GM19395 (cell line): ENCODE measurements around the gene HLF.

ENCODE experiments used
- ATAC-seq: cut with Tn5 transposase; IDR thresholded peaks from one replicate; pipeline ENCODE4 v1.9.1; 2021; ENCODE audit warnings: mild to moderate bottlenecking, moderate library complexity; ENCODE audit not compliant: unreplicated experiment

HLF gene

GRCh38 chr17:55345132-55345531, 80.4 kb downstream of the HLF start:
- no peak for ATAC-seq

DNA sequence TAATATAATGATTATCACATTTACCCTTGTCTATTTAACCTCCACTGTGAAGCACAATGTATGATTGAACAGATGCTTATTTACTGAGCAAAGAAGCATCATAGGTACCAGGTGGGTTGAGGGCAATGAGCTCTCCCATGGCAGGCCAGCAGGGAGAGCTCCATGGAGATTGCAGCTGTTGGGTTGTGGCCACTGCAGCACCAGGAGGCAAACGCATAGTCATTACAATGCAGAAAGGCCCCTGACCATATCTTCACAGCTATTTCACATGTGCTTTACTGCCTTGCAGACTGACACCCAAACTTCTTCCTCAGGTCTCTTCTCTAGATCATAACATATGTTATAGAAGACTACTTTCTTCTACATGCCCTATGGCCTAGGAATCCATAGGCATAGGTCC, 81.9 kb downstream of the HLF start:
- ATAC-seq: no peak

- no peak for ATAC-seq
Observed at GRCh38 chr17:55347341-55347740, 82.6 kb downstream of the HLF start.

DNA sequence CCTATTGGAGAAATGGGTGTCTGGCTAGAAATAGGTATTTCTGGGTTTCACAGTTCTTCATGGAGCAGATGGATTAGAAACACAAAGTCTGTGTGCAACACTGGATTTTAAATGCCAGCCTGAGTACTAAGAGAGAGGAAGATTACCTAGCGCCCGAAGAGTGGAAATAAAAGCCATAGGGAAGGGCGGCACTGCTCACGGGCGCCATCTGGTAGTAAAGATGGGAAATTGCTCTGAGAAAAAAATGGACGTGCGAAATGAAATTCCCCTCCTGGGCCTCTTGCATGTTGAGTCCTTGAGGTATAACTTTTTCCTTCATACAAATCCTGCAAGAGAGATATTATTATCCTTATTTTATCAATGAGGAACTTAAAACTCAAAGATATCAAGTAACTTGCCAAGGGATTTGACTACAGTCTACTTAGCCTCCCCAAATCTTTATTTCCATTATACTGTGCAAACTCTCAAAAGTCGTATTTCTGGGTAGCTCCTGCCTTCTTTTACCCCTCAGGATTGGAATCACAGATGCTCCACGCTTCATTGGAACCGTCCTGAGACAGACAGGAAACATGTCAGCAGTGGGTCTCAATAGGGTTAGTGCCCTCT, 84.1 kb downstream of the HLF start:
- no peak for ATAC-seq

DNA sequence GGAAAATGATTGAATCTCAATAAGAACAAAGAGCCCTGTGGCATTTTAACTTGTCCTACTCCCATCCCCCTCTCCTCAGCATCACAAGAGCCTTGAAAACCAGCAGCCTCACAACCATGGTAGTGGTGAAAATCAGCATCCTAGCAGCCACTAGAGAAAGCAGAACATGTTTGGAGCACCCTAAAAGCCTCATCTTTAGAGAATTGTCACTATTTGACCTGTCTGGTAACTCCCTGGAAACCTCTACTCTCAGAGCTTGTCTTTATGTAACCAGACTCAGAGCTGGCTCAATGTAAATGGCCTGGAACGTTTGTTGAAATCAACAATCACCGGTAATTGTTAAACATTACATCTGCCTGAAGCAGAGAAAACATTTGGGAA, 86.1 kb downstream of the HLF start:
- ATAC-seq: no peak

DNA sequence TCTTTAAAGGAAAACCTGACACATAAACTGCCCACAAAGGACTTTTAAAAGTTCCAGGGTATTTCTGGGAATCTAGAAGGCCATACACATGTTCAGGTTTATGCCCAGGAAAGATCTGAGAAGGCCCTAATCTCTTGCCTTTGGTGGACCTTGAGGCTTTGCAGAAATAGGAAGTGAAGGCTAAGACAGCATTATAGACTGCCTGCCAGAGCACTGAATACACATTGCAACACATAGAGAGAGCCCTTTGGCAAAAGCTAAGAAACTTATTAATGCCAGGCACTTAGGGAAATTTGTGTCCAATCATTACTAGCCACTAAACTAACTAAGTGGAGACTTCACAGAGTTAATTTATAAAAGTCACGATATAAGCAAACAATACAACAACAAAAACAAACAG, 86.5 kb downstream of the HLF start:
- no peak for ATAC-seq

DNA sequence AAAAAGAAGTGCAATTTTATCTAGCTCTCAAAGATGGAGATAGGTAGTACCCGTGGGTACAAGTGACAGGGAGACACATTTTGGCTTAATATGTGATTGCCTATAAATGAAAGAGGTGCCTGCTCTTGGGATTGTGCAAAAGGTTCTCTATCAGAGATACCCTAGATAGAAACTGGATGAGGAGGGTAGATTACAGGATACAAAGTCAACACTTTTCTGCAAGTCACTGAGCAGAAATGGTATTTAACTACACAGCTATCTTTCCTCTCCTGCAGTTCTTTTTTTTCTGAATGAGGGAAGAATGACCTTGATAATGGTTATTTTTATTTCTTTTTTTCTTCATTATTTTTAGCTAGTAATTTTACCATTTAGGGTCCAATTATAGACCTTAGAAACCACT, 89.2 kb downstream of the HLF start:
- no peak for ATAC-seq

GRCh38 chr17:55354941-55355340, 90.2 kb downstream of the HLF start:
- no peak for ATAC-seq

GRCh38 chr17:55356434-55357328, 91.9 kb downstream of the HLF start:
- ATAC-seq: peak; percentile 98

- ATAC-seq: no peak
Observed at GRCh38 chr17:55360971-55361370, 96.2 kb downstream of the HLF start.

- ATAC-seq: no peak
Observed at GRCh38 chr17:55363033-55363432, 98.3 kb downstream of the HLF start.

DNA sequence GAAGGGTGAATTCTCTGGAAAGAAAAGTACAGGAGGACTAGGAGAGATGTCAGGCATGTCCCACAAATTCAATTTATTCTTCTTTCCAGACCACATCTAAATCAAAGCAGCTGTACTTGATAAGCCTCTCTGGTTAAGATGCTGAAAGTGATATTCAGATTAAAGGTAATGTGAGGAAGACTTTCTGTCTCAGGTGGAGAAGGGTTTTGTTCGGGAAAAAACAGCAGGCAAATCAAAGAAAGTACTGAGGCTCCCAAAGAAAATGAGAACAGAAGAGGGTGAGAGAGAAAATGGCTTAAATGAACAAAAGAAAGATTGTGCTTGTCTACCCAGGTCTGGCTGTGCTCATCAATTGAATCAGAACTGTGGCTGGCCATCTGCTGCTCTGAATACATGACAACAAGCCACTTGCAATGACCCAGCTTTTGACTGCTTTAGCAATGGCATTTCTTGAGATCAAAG, 101.3 kb downstream of the HLF start:
- ATAC-seq: no peak

DNA sequence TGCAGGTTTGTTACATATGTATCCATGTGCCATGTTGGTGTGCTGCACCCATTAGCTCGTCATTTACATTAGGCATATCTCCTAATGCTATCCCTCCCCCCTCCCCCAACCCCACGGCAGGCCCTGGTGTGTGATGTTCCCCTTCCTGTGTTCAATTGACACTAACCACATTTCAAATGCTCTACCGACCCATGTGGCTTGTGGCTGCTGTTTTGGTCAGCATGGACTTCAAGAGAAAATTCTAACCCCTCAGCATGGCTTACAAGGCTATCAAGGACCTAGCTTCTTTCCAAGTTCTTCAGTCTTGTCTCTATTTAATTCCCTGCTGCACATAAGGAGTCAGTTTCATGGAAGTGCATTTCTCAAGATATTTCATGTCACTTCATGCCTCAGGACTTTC, 103.9 kb downstream of the HLF start:
- ATAC-seq: no peak
